LNCAP (cell line): ENCODE measurements around the gene DYNC1I1.

Source experiments
- CTCF ChIP-seq: fragments of 450-650 bp; IDR thresholded peaks from 2 replicates; pipeline ENCODE4 v1.5.1; 2017; ENCODE audit warnings: mild to moderate bottlenecking

DYNC1I1 gene

GRCh38 chr7:95808396-95808795, 36.0 kb downstream of the DYNC1I1 start:
- no peak for TF ChIP-seq CTCF

GRCh38 chr7:95811846-95812445, 39.6 kb downstream of the DYNC1I1 start:
- TF ChIP-seq CTCF: no peak

- TF ChIP-seq CTCF: no peak
Measured at GRCh38 chr7:95814721-95815120, 42.4 kb downstream of the DYNC1I1 start.

GRCh38 chr7:95817866-95818640, 45.7 kb downstream of the DYNC1I1 start:
- TF ChIP-seq CTCF: no peak

- TF ChIP-seq CTCF: no peak
Measured at GRCh38 chr7:95820778-95821177, 48.4 kb downstream of the DYNC1I1 start.

- TF ChIP-seq CTCF: no peak
Measured at GRCh38 chr7:95822717-95823116, 50.4 kb downstream of the DYNC1I1 start.

- no peak for TF ChIP-seq CTCF
Measured at GRCh38 chr7:95824616-95825015, 52.3 kb downstream of the DYNC1I1 start.
